HG03460 (cell line): ENCODE measurements around the gene TEKT2.

Experiments
- ATAC-seq: cut with Tn5 transposase; IDR thresholded peaks from one replicate; pipeline ENCODE4 v1.9.1; 2021; ENCODE audit not compliant: unreplicated experiment

TEKT2 gene

DNA sequence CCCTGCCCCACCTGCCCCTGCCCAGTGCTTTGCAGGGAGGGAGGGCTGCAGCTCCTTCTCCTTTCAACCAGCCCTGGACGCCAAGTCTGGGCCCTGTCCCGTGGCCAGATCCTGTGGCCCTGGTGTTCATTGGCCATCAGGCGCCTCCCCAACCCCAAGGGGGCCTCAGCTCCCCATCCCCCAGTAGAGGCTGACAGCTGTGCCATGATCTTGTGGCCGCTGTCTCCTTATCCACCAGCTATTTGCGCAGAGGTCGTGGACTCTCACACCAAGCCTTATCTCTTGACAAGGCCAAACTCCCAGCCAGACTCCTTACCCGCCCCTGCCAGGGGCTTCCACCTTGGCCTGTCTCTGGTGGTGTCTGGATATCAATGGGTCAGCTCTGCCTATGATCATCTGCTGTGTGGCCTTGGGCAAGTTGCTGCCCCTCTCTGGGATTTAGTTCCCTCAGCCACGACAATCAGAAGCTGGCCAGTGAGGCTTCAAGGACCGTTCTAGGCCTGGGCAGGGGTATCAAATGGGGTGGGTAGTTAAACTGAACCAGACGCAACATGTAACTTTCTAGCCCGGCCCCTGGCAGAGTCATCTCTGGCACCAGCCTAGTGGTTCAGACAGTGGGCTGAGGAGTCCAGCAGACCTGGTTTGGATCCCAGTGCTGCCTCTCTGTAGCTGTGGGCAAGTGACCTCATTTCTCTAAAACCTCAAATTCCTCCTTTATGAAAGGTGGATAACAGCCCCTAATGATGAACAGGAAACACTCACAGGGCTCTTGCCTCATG lies 44.4 kb downstream of the TEKT2 start:
- no peak for ATAC-seq

DNA sequence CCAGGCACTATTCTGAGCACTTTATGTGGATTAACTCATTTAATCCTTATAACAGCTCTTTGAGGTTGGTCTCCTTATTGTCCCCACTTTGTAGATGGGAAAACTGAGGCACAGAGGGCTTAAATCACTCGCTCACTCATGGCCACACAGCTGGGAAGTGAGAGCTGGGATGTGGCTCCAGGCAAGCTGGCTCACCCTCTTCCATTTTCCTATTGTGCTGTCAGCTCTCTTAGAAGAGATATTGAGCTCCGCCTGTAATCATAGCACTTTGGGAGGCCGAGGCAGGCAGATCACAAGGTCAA lies 45.0 kb downstream of the TEKT2 start:
- no peak for ATAC-seq

DNA sequence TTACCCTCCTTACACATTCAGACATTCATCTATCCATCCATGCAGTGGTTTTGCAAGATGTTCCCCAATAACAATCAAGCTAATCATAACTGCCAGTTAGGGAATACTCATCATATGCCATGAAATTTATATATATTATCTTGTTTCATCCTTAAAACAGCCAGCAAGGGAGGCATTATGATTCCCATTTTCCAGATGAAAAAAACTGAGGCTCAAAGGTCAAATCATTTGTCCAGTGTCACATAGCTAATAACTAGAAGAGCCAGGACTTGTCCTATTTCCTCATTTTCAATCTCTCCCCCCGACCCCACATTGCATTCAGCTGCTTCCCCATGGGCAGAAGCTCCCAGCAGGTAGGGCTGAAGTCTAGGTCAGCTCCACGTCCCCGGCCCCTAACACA lies 48.1 kb downstream of the TEKT2 start:
- no peak for ATAC-seq

DNA sequence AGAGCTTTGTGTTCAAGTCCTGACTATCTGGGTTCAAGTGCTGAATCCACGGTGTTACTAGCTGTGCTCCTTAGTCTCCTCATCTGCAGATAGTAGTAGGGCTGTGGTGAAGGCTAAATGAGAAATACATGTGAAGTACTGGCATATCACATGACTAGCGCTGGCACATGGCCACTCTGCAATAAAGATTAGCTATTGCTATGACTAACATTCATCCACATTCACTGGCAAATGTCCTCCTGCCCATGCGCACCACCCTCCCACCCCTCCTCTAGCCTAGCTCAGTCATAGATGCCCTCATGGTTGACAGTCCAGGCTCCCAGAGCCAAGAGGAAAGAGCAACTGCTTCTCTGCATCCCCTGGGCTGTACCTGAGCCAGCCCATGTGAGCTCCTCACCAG lies 49.6 kb downstream of the TEKT2 start:
- no peak for ATAC-seq

DNA sequence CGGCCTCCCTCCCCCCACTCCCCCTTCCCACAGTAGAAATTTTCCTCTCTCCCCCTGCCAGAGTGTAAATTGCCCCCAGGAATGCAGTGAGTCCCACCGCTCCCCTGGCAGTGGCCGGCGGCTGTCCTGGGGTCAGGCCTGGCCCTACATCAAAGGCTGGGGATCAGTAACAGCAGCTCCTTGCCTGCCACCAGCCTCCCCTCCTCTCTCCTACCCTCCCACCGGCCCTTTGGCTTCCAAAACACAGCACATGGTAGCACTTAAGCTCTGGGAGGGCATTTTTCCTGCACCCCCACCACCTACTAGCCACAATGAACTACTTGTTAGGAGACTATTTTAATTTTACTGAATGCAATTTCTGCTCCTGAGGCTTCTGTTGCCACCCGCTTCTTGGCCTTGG lies 50.1 kb downstream of the TEKT2 start:
- ATAC-seq: no peak

DNA sequence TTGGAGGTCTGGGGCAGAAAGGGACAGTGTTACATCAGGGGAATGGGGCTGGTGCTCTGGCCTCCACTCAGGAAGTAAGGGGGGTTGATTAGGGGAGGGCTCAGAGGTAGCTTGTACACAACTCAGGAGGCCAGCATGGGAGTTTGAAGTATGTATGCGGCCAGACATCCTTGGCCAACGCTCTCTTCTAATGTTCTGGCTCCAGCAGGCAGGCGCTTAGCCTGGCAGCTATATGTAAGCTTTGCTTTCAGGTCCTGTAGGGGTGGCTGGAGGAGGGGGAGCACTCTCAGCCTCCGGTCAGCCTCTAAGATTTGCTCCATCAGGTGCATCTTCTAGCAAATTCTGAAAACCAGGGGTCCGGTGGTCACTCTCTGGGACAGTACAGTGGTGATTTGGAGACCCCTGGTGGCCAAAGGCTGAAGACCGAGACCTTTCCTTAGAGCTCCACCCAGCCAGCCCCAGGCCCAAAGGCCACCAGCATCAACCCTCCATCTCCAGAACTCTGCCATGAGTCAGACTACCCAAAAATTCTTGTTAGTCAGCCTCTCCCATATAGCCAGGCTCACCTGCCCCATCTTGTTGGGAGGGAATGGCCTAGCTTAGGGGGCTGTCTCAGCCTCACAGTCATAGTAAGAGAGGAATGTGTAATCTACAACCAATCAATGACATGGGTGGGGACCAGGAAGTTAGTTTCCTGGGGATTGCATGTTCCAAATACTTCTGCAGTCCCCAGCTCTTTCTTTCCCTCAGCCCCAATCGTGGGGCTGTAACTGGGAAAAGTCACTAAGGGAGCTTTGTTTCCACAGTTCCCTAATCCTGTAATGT lies 50.8 kb downstream of the TEKT2 start:
- ATAC-seq: no peak

DNA sequence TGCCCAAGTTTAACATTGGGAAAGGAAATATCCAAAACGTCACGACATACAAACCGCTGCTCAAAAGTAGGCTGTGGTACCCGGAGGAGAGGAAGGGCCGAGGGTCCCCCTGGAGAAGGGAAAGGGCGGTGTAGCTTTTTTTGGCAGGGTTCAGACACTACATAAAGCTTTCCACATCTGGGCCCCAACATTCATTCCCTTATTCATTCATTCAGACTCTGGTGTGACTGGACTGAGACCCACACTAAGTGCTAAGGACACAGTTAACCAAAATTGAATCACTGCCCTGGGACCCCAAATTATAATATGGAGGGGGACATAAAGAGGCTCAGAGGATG lies 51.4 kb downstream of the TEKT2 start:
- ATAC-seq: no peak

DNA sequence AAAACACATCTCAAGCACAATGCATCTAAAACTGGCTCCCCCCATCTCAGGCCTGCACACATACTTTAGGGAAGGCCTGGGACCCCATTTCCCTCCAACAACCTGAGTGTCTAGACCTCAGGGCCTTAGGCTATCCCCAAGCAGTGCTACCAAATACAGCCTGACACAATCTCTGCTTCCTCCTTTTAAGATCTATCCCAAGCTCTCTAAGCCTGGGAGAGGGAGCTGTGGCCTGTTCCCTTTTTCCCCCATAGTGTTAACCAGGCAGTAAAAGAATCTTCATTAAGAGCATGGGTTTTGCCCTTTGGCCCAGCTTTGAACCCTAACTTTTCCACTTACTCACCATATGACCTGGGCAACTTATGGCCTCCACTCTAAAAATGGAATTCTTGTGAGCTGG lies 51.9 kb downstream of the TEKT2 start:
- no peak for ATAC-seq

DNA sequence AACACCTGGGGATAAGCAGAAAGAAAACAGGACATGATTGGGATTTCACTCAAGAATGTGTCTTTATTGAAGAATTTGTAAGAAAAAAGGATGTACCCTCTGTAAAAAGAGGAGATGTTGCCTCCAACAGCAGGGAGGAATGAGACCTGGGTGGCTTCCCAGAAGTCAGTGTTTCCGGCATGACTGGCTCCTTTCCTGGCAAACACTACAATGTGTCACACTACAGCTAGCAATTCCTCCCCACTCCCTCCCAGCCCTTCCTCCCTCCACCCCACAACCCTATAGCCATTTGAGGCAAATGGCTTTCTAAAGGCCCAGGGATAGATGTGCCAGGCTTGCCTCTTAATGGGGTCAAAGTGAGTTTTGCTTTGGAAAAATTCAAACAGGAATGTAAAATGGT lies 52.6 kb downstream of the TEKT2 start:
- ATAC-seq: no peak

DNA sequence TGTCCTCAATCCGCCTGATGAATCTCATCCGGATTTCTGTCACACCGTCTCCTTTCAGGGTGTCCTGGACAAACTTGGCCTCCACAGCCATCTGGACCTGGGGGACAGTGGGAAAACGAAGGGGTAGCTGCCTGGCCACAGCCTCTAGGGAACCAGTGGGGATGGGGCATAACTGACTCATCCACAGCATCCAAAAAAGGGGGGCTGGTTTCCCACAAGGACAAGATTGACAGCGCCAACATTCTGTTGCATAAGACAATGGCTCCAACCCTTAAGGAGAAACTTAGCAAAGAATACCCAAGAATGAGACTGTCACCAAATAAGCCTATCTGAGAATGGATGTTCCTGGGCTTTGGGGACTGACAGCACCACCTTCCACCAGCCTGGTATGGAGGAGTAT lies 53.3 kb downstream of the TEKT2 start:
- no peak for ATAC-seq

DNA sequence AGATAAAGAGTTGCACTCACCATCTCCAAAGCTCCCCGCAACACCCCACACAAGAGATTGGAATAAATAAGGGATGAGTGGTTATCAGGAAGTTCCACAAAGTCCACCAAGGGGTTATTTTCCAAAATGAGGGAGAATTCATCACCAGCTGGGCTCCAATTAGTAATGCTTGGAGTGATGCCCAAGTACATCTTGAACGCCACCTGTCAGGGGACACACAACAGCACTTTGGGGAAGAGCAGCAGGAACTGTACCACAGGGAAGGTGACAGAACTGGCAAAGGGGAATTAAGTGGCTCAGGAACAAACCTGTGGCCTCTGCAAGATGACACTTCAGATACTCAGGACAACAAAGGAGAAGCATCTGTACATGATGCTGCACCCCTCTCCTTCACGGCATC lies 53.9 kb downstream of the TEKT2 start:
- no peak for ATAC-seq
